AG10803 (cell line): ENCODE measurements around the gene DNASE1L1.

Experiments used
- DNase-seq: peaks from one replicate; pipeline ENCODE4 v3.0.0; 2010; ENCODE audit warnings: low read depth
- H3K4me3 ChIP-seq: 2 replicates; pipeline ENCODE4 v1.5.1; 2011; ENCODE audit warnings: mild to moderate bottlenecking, low read length, control low read depth
- CTCF ChIP-seq: conservative IDR thresholded peaks from 2 replicates; pipeline ENCODE4 v1.5.1; 2011; ENCODE audit warnings: mild to moderate bottlenecking, low read length, control low read depth, inconsistent platforms

DNASE1L1 gene

GRCh38 chrX:154436374-154436982 is 27.4 kb upstream of the DNASE1L1 start:
- DNase-seq, result peak; percentile 35
- TF ChIP-seq CTCF, result no peak
- peak overlapping the region; percentile 42 for H3K4me3 ChIP-seq

GRCh38 chrX:154435171-154435733 is 26.2 kb upstream of the DNASE1L1 start:
- TF ChIP-seq CTCF, result no peak
- DNase-seq, result no peak
- no peak overlapping the region for H3K4me3 ChIP-seq

GRCh38 chrX:154434394-154435168 is 25.5 kb upstream of the DNASE1L1 start:
- DNase-seq, result no peak
- no peak for TF ChIP-seq CTCF
- H3K4me3 ChIP-seq, result no peak overlapping the region

GRCh38 chrX:154433605-154434004 is 24.6 kb upstream of the DNASE1L1 start:
- TF ChIP-seq CTCF, result no peak
- DNase-seq, result no peak
- no peak overlapping the region for H3K4me3 ChIP-seq

GRCh38 chrX:154432210-154432609 is 23.2 kb upstream of the DNASE1L1 start:
- TF ChIP-seq CTCF, result no peak
- H3K4me3 ChIP-seq, result no peak overlapping the region
- DNase-seq, result no peak

- no peak overlapping the region for H3K4me3 ChIP-seq
- no peak for TF ChIP-seq CTCF
- no peak for DNase-seq
Observed at GRCh38 chrX:154431341-154431740, 22.3 kb upstream of the DNASE1L1 start.

GRCh38 chrX:154430916-154431315 is 21.9 kb upstream of the DNASE1L1 start:
- TF ChIP-seq CTCF, result no peak
- H3K4me3 ChIP-seq, result no peak overlapping the region
- DNase-seq, result no peak
